DMS 273 (cell line): Measurements from ENCODE around the gene KIF21A.

ENCODE experiments used
- DNase-seq: peaks from one replicate; lab custom pipeline; 2025; ENCODE audit not compliant: unreplicated experiment; lab: John Stamatoyannopoulos, UW

Gene KIF21A

DNA sequence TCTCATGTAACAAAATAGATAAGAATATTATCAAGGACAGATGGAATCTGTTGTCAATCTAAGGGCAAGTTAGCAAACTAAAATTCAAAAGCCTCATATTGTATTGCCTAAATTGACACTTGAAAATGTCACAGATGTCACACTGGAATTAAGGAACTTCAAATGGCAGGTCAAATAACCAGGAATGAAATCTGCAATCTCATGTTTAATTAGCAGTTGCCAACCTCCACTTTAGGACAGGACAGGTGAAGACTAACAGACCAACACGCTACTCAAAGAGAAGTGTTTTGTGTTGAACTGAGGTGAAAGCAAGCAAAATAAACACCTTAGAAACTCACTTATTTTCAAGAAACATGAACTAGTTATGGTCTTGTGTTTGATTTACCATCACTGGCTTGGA lies 11.1 kb downstream of the KIF21A start:
- DNase-seq: no peak

DNA sequence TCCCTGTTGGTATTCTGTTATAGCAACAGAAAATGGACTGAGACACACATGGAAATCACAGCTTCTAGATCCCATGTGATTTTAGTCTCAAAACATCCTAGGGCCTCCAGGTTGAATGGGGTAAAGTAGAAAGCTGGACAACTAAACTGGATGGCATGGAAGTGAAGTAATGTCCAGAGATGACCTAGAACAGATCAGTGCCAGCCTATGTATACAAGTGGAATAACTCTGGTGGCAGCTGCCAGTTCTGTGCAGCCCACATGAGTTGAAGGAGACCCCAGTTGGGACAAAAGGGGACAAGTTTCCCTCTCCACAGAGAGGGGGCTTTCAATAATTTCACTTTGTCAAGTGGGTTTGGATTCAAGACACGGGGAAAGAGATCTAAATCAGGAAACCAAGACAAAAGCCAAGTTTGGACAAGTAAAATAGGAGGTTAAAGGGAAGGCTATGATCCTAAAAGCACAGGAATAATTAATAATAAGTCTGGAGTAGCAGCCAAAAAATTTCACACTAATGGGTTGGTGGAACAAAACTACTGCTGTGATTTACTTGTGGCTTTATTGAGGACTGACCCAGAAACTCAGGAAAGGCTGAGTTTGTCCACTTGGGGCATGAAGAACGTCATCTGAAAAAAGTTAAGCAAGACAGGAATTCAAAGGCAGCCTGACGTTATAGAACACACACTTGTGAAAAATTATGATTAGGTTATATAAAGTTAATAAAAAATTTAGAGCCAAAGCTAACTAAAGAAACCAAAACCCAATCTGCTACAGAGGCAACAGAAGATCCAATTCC lies 11.7 kb downstream of the KIF21A start:
- no peak for DNase-seq

DNA sequence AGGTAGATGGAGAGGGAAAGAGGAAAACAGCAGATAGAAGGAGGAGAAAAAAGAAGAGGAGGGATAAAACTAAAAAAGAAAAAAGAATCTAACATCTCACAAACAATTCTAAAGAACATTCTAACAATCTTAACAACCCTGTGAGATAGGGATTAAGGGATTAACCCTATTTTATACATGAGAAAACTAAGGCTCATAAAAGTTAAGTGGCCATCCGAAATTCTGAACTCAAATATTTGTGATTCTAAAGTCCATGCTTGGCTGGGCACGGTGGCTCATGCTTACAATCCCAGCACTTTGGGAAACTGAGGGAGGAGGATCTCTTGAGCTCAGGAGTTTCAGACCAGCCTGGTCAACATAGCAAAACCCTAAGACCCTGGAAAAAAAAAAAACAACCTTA lies 13.1 kb downstream of the KIF21A start:
- no peak for DNase-seq

DNA sequence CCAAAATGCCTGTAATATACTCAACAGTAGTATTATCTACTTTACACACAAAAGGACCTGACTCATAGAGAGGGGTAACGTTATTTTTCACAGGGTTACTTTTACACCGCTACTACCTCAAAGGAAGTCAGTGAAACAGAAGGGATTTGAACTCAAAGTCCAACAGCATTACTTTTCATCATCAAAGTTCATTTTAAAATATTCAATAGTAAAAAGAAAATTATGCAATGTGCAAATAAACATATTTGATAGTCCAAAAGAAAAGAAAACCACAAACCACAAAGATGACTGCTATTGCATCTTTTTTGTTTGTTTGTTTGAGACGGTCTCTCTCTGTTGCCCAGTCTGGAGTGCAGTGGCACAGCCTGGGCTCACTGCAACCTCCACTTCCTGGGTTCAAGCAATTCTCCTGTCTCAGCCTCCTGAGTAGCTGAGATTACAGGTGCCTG lies 15.5 kb downstream of the KIF21A start:
- DNase-seq: no peak

DNA sequence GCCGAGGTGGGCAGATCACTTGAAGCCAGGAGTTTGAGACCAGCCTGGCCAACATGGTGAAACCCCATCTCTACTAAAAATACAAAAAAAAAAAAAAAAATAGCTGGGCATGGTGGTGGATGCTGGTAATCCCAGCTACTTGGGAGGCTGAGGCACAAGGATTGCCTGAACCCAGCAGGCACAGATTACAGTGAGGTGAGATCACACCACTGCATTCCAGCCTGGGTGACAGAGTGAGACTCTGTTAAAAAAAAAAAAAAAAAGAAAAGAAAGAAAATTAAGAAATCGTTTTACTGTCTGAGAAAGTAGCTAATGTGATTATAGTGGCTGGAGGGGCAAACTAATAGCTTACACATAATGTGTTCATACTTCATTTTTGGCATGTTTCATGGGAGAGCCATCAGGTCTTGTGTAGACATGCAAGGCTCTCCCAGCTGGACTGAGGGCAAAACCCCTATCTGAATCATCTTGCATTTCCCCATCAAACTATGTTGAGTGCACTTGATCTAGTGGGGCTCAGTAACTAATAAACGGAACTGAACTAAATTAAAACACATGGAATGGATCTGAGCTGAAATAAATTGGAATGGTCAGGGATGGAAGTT lies 16.2 kb downstream of the KIF21A start:
- DNase-seq: no peak

DNA sequence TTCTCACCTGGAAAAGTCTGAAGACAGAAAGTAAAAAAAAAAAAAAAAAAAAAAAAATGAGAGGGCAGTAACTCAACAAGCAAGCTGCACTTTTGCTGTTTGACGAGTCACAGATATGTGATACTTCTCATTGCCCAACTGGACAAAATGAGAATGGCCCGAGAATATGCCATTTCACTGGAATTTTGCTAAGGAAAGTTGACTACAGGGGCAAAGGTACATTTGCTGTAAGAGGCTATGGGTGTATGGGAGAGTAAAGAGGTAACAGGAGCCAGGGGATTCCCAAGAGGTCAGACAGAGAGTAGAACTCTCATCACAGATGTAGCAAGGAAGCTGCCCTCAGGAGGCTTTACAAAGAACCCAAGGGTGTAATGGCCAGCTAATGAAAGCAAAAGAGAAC lies 22.9 kb downstream of the KIF21A start:
- DNase-seq: no peak

DNA sequence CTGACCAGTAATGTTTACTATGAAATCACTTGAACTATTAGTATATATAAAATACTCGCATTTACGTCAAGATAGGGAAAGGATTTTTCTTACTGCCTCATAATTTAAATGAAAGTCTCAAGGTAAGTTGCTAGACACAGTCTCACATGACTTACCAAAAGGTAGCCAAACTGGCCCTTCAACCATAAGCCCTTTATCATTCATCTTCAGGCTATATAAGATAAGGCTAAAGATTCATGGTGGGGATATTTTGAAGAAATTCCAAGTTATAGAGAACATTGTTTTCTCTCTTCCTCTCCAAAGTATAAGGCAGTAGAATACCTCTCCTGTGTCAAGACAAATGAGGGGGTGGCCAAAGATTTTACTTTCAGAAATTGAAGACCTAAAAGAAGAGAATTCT lies 23.4 kb downstream of the KIF21A start:
- DNase-seq: no peak

DNA sequence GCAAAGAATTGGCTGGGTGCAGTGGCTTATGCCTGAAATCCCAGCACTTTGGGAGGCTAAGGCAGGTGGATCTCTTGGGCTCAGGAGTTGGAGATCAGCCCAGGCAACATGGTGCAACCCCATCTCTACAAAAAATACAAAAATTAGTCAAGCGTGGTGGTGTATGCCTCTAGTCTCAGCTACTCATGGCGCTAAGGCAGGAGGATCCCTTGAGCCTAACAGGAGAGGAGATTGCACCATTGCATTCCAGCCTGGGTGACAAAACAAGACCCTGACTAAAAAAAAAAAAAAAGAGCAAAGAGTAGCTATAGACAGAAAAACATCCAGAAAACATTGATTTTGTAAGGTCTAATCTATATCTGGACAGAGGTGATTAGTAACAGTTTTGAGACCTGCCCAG lies 25.0 kb downstream of the KIF21A start:
- no peak for DNase-seq

DNA sequence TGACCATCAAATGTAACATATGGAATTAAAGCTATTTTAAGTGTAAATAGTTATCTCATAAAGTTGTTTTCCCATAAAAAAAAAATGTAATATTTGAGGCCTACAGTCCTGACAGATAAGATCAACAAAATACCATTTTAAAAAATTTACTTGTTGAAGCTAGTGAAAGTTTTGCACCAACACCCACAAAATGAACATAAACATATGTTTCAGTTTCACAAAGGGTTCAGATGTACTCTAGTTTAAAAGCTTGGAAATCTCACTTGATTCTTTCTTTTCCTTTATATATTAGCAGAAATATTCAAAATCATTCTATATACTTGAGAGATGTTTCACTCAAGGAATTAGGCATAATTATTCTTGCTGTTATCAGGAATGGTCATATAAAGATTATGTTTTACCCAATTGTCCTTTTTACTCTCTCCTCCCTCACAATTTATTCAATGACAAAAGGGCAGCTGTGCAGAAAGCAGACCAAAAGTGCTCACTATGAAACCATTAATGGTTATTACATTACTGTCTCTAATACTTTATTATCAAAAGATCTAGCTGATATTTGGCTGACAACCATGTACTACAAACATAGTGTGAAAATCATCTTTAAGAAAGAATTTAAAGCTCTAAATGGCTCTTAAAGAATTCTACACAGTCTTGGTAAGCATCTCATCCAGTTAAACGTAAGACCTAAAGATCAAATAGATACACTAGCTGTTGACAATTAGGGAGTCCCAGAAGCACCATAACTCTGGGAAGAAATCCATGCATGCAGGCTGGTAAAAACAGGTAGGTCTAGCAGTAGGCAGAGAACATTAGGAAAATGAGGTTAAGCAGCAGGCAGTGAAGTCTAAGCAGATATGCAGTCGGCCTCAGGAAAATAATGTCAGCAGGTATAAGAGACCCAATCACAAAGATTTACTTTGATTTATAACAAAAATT lies 28.8 kb downstream of the KIF21A start:
- DNase-seq: no peak

DNA sequence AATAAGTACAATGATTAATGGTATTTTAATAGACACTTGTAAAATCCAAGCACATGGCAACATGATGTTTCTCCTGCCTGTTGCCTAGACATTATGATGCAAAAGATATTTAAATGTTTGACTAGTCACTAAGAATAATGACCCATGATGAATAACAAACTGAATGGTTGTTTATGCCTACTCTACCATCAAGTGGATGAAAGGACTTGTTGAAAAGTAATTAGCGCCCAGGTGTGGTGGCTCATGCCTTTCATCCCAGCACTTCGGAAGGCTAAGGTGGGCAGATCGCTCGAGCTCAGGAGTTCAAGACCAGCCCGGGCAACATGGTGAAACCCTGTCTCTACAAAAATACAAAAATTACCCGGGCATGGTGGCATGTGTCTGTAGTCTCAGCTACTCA lies 30.7 kb downstream of the KIF21A start:
- DNase-seq: no peak

DNA sequence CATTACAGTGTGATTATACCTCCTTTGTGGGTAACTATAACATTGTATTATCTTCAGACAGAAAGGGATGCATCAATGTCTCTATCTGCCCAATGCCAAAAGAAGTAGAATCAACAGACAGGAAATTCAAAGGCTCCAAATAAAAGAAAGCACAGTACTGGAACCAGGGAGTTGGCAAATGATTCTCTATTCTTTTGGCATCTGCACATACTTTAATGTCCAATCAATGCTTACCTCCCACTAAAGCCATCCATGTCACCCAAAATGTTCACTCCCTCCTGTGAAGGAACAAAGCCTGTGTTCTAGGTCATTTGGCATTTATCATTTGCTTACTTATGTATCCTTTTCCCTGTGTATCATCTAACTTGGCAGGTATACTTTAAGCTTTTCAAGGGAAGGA lies 36.7 kb downstream of the KIF21A start:
- no peak for DNase-seq

DNA sequence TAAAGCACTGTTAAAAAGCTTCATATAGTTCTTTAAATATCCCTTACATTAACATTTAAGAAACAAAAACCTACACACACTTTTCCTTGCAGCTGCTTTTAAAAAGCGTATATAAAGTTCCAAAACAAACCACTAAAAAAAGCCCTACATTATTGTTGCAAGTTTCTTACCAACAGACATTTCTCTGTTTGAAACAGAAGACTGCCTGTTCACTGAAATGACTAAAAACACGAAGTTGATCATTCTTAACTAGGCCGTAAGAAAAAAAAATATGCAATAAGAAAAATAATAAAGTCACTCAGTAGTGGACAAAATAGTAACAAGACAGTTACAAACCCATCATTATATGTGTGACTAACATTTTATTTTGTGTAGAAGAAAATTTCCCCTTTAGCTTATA lies 37.3 kb downstream of the KIF21A start:
- no peak for DNase-seq

DNA sequence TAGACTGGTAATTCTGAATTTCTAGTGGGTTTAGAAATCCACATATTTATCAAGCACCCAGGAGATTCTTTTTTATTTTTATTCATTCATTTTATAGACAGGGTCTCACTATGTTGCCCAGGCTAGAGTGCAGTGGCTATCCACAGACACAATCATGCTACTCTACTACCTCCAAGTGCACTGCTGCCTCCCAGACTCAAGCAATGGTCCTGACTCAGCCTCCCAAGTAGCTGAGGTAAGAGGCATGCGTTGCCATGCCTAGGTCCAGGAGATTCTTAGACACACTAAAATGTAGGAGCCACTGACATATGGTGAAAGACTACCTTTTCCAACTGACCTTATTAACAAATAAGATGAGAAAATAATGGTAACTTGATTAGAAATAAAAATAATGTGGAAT lies 38.9 kb downstream of the KIF21A start:
- no peak for DNase-seq

DNA sequence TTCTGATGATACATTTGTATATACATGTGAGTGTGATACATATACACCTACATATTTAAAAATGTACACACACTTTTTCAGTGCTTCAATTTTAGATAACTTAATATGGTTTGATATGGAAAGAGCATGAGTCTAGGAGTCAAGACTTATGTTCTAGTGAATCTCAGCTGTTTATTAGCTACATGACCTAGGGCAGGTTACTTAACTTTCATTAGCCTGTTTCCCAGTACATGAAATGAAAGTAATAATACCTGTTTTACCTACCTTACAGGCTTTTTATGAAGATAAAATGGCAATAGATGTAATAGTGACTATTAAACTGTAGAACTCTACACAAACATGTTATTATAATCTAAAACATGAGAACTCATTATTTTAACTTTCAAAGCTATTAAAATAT lies 39.5 kb downstream of the KIF21A start:
- no peak for DNase-seq

DNA sequence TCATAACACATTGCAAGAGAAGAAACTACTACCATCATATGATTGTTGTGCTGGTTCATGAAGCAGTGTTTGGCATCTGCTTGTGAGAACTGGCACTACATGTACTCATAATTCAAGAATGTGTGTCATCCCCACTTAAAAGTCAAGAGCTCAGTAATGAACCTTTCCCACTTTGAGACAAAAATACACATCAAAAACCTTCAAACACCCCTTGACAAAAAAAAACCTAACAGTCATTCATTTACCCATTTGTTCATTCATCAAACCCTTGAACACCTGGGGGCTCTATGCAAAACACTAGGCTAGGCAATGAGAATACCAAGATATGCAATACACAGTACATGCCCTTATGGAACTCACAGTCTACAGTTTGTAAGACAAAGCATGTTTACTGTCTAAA lies 40.0 kb downstream of the KIF21A start:
- DNase-seq: no peak

DNA sequence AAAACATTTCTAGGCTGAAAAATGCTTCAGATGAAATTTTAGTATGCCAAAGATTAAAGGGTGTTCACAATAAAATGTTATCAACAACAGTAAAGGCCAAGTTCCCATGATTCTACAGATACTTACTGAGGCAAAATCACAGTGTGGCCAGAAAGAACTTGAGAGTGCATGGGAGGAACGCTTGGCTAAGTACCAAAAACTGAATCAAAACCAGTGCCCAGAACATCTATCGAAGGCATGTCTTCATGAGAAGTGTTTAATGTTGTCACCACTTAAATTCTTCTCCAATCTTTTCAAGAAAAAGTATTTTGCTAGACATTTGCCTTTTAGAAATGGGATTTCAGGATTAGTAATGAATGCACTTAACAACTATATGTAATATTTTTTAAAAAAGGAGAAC lies 41.5 kb downstream of the KIF21A start:
- no peak for DNase-seq

DNA sequence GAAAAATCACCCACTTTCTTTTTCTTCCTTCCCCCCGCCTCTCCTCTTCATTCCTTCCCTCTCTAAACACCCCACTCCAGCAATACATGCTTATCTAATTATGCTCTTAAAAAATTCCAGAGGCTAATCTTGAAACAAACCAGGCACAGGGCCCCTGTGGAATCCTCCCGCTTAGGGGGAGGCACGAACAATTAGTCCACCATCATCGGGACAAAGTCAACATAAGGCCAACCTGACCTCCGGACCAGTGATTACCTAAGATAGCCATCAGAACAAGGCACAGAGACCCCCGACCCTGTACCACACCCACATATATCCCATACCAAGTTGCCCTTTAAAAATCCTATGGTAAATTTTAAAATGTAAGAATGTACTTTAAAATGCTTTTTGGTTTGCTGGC lies 47.1 kb downstream of the KIF21A start:
- DNase-seq: no peak

DNA sequence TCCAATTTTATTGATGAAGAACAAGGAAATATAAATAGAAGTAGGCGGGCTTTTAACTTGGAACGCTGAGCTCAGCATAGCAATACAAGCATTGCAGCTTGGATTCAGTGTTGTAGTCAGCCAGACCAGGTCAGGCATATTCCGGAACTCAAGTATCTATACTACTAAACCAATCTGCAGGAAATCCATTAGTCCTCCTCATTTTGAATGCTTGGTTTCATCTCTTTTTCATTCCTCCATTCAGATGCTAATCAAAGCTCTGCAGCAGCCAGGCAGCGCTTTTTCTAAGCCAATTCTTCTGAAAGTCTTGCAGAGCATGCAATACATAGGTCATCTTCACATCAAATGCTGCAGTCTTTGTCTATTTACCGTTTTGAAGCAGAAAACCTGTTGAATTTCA lies 49.0 kb downstream of the KIF21A start:
- DNase-seq: no peak

DNA sequence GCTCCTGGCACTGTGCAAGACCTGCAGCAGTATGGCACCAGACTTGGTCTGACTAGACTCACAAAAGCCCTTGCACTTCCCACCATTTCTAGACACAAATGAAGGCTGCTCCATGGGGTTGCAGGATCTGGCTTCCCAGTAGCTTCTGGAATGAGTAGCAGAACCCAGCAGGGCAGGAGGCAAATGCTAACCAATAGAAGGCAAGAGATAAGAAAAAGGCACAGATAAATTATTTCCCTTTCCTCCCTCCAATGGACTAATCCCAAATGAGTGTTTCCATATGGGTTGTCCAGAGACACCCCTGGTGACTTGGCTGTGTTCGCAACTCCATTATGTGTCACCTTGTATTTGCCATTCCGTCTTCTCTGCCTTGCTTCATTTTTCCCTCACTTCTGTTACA lies 49.7 kb downstream of the KIF21A start:
- no peak for DNase-seq

DNA sequence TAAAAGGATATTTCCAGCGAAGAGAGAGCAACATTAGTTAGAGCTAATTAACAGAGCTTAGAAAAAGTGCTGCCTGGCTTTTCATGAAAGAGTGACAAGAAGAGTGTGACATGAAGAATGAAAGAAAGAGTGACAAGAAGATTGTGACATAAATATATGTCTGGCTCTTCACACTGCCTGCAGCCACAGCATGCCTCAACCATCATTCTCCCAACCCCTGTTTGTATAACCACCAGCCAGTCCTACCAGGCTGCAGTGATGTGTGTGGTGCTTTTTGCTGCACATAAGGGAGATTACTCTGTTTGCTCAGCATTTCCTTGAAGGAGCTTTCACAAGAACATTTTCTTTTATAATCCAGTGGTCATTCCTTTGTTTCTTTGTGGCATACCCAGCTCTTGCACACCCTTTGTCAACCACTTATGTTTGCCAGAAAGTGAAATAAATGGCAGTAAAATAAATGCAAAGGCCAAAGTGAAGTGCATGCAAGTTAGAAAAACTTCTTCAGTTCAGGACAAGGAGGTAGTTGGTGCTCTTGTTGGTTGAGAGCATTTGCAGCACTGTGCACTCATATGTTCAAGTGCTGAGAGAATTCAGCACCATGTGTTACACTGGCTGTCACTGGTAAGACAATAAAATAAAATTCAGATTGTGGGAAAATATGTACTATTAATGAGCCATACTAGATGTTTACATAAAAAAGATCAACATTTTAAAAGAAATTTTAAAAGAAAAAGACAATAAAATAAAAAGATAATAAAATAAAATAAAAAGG lies 50.6 kb downstream of the KIF21A start:
- DNase-seq: no peak

DNA sequence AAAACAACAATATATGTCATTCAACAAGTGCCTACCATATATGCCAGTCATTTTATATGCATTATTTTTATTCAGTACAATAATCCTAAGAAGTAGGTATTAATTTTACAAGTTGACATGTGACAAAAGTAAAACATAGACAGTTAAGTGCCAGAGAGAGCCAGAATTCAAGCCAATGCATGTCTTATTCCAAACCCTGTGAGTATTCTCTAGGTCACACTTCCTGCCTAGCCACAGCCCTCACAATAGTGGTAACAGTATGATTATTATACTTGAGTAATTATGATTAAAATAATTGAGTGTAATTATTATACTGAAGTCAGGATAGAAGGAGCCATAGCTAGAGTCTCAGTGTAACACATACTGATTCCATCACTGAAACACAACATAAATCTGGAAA lies 52.2 kb downstream of the KIF21A start:
- DNase-seq: no peak
